Tibial nerve (tissue), 3 donors: ENCODE results near the gene ESPL1.

Experiments
- CTCF ChIP-seq, 5 experiments: fragments of 200-600 bp in 3 of 5; fragments of 450-650 bp in 2 of 5; sonication (generic) in 3 of 5; IDR thresholded peaks; one replicate each; pipeline ENCODE4 v1.5.1; 2016 to 2019; ENCODE audit warnings: antibody characterized with exemption in 5 of 5, mild to moderate bottlenecking in 3 of 5, moderate library complexity in 2 of 5
- POLR2A ChIP-seq, 2 donors: fragments of 450-650 bp; IDR thresholded peaks; one replicate each; pipeline ENCODE4 v1.6.1; 2017; ENCODE audit warnings: antibody characterized with exemption in 2 of 2, mild to moderate bottlenecking in 2 of 2, moderate library complexity in 2 of 2

GRCh38 chr12:53279888-53280498 is 11.9 kb downstream of the ESPL1 start:
- TF ChIP-seq CTCF (IDR thresholded peaks at IDR 0.05), result no peak
- TF ChIP-seq POLR2A (IDR thresholded peaks at IDR 0.05), result no peak
